DND-41 (cell line): ENCODE measurements around the gene THSD7A.

Experiments
- EZH2 ChIP-seq: IDR thresholded peaks from 3 replicates; pipeline ENCODE4 v1.6.1; 2012; ENCODE audit warnings: borderline replicate concordance, low read depth, mild to moderate bottlenecking, moderate library complexity, low read length, inconsistent platforms; ENCODE audit not compliant: severe bottlenecking
- TF ChIP-seq, protein P1 (sequence below): IDR thresholded peaks from 2 replicates; pipeline ENCODE4 v1.5.1; 2012; ENCODE audit warnings: borderline replicate concordance, low read length, moderate library complexity, mild to moderate bottlenecking; ENCODE audit not compliant: poor library complexity, severe bottlenecking; ENCODE audit errors: extremely low read depth

- TF ChIP-seq, protein P1, sequence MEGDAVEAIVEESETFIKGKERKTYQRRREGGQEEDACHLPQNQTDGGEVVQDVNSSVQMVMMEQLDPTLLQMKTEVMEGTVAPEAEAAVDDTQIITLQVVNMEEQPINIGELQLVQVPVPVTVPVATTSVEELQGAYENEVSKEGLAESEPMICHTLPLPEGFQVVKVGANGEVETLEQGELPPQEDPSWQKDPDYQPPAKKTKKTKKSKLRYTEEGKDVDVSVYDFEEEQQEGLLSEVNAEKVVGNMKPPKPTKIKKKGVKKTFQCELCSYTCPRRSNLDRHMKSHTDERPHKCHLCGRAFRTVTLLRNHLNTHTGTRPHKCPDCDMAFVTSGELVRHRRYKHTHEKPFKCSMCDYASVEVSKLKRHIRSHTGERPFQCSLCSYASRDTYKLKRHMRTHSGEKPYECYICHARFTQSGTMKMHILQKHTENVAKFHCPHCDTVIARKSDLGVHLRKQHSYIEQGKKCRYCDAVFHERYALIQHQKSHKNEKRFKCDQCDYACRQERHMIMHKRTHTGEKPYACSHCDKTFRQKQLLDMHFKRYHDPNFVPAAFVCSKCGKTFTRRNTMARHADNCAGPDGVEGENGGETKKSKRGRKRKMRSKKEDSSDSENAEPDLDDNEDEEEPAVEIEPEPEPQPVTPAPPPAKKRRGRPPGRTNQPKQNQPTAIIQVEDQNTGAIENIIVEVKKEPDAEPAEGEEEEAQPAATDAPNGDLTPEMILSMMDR = no peak
- TF ChIP-seq EZH2 = no peak
Observed at GRCh38 chr7:11787534-11787933, 44.5 kb downstream of the THSD7A start.
